HFF-Myc (cell line): ENCODE data around the gene F5.

Source experiments
- DNase-seq: peaks from one replicate; pipeline ENCODE4 v3.0.0-alpha.2; 2011; ENCODE audit warnings: low read depth; ENCODE audit errors: extremely low read depth
- H3K4me3 ChIP-seq: replicated peaks from 2 replicates; pipeline ENCODE4 v1.5.1; 2011; ENCODE audit warnings: low read depth, mild to moderate bottlenecking, control low read depth, low read length
- CTCF ChIP-seq: IDR thresholded peaks from 2 replicates; pipeline ENCODE4 v1.5.1; 2012; ENCODE audit warnings: mild to moderate bottlenecking, low read depth, low read length, control low read depth; ENCODE audit errors: missing control alignments

F5 gene

GRCh38 chr1:169588785-169589485 is 2.7 kb upstream of the F5 start:
- no peak for DNase-seq
- H3K4me3 ChIP-seq = no peak overlapping the region
- TF ChIP-seq CTCF = no peak

GRCh38 chr1:169588112-169588511 is 1.8 kb upstream of the F5 start:
- H3K4me3 ChIP-seq = no peak overlapping the region
- no peak for TF ChIP-seq CTCF
- no peak for DNase-seq

- no peak for DNase-seq
- TF ChIP-seq CTCF = no peak
- no peak overlapping the region for H3K4me3 ChIP-seq
These were observed 250 bp downstream of the F5 start for GRCh38 chr1:169586067-169586394.

- TF ChIP-seq CTCF = no peak
- DNase-seq = no peak
- no peak overlapping the region for H3K4me3 ChIP-seq
These were observed 1.1 kb downstream of the F5 start for GRCh38 chr1:169585181-169585580.

GRCh38 chr1:169584483-169585144 is 1.7 kb downstream of the F5 start:
- no peak for TF ChIP-seq CTCF
- no peak overlapping the region for H3K4me3 ChIP-seq
- DNase-seq = no peak

GRCh38 chr1:169577981-169578738 is 8.1 kb downstream of the F5 start:
- no peak overlapping the region for H3K4me3 ChIP-seq
- no peak for DNase-seq
- TF ChIP-seq CTCF = no peak
